Ovary (tissue), 9 donors: ENCODE results near the gene PHOX2A. TPM values are rescaled to one million over a fixed set of nuclear protein-coding genes. Genes with fewer than 3 reads are reported as not detected.

Experiments used
- DNase-seq, 5 donors: peaks; one replicate each; pipeline ENCODE4 v3.0.0-alpha.2; 2019 to 2020
- H3K27ac ChIP-seq, 2 donors: fragments of 200-600 bp; one replicate each; pipeline versions ENCODE4 v1.5.1 to v1.8.0; 2019 to 2022
- H3K27me3 ChIP-seq: fragments of 200-600 bp; one replicate; pipeline ENCODE4 v1.8.0; 2022
- H3K36me3 ChIP-seq: fragments of 200-600 bp; sonication (generic); one replicate; pipeline ENCODE4 v1.5.1; 2019
- H3K4me1 ChIP-seq: one replicate; pipeline ENCODE4 v1.8.1; 2013; ENCODE audit warnings: mild to moderate bottlenecking, moderate library complexity; ENCODE audit not compliant: insufficient read depth
- H3K4me3 ChIP-seq: fragments of 200-600 bp; sonication (generic); one replicate; pipeline ENCODE4 v1.5.1; 2017
- H3K9me3 ChIP-seq, 2 donors: fragments of 200-600 bp in 1 of 2; sonication (generic) in 1 of 2; one replicate each; pipeline versions ENCODE4 v1.5.1 to v1.8.1; 2013 to 2019; ENCODE audit warnings: mild to moderate bottlenecking in 1 of 2, moderate library complexity in 1 of 2
- CTCF ChIP-seq, 3 donors: fragments of 450-650 bp in 2 of 3; fragments of 200-600 bp in 1 of 3; IDR thresholded peaks; one replicate each; pipeline versions ENCODE4 v1.5.1 to v1.8.0; 2016 to 2022; ENCODE audit warnings: antibody characterized with exemption in 3 of 3, mild to moderate bottlenecking in 1 of 3
- EP300 ChIP-seq: sonication (generic); formaldehyde crosslinking; IDR thresholded peaks from one replicate; pipeline ENCODE4 v1.6.1; 2017; ENCODE audit warnings: antibody characterized with exemption
- POLR2A ChIP-seq: fragments of 450-650 bp; IDR thresholded peaks from one replicate; pipeline ENCODE4 v1.6.1; 2017; ENCODE audit warnings: antibody characterized with exemption, mild to moderate bottlenecking, moderate library complexity
- WGBS, 3 donors: extraction: QIAGEN DNeasy Blood & Tissue Kit in 1 of 3; methylation state at CpG; one replicate each; pipeline versions ENCODE4 v1.1.5 to v1.1.7; 2013 to 2017; 5-methylcytosine and 5-hydroxymethylcytosine counted together
- intact Hi-C, 4 donors: fragments of 100-400 bp; cut with DNase I; formaldehyde crosslinking; loops; one replicate each; pipeline versions ENCODE4 v1.11.0 to v1.15.1; 2022 to 2023
- polyA plus RNA-seq, 2 donors: library from polyadenylated mRNA; stranded (reverse); fragments of 200-250 nt in 1 of 2; fragments of 350-450 nt in 1 of 2; fragmentation: Illumina TruSeq in 1 of 2; extraction: RNeasy Lipid Tissue Mini Kit (QIAGEN cat#74804) in 1 of 2; gene quantifications; one replicate each; pipeline ENCODE4 v1.2.3, GENCODE V29; 2013 to 2014
- total RNA-seq, 7 donors: library from RNA; depleted of rRNA in 2 of 7; stranded (reverse); fragments of >200 nt in 2 of 7; fragmentation: NEBNext Ultra II Directional in 3 of 7; extraction: Animal tissue kit (Norgen Biotek cat#: 25700) in 3 of 7; gene quantifications; one replicate each; pipeline versions ENCODE4 v1.1.0 to v1.2.4, GENCODE V29; 2016 to 2023
- donor health status: DM: no; HTN: no; CAD: no; lungs with moderate emphysema.
- donor health status: DM: no; HTN: no; CAD: no.
- donor health status: Bipolar disorder and iron deficiency.
- donor health status: DM: yes; HTN: yes; CAD: no.
- donor health status: DM: no; HTN: no; CAD: no.
- donor health status: DM: yes; HTN: yes; CAD: no.

PHOX2A gene
- total and polyA plus RNA-seq, 9 donors, result not detected

DNA sequence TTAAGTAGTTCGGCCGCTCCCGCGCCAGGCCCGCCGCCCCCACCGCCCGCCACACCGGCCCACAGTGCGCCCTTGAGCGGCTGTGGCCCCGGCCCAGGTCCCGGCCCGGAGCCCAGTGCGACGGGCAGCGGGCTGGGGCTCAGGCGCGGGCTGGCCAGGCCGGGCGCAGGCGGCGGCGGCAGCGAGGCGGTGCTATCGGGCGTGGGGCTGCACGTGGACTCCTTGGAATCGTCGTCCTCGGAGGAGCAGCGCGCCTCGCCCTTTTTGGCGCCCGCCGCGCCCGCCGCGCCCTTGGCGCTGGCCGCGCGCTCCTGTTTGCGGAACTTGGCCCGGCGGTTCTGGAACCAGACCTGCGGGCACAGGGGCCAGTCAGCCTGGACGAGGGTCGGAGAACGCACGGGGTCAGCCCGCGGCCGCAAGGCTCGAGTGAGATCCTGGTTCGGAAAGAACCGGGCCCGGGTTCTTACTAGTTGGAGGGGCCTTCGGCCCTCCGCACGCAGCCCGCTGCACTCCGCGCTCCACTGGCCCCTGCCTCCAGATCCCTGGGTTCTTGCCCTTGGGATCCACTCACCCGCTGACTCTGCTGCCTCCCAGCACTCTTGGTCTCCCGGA lies 4.0 kb downstream of the PHOX2A start:
- H3K4me1 ChIP-seq, result peaks cover 11% of the 10 kb centered on the region
- WGBS, 3 donors, result 1 to 2% (median 1%) methylated on average over 25 to 69 of the region's 69 CpGs
- peak overlapping the region; percentile 25 for H3K4me3 ChIP-seq
- no peak overlapping the region for H3K27ac ChIP-seq
- no peak for TF ChIP-seq EP300
- peak in 1 of 3 donors; percentile 9 for TF ChIP-seq CTCF (IDR thresholded peaks at IDR 0.05)
- H3K9me3 ChIP-seq, result no peaks in the 10 kb centered on the region
- intact Hi-C loops, result loop anchor here in 1 of 4 donors (10.0 kb wide), 1 partner anchor 235 kb away; no protein-coding TSS in a partner anchor
- no peaks in the 10 kb centered on the region for H3K36me3 ChIP-seq
- H3K27me3 ChIP-seq, result peaks cover 12% of the 10 kb centered on the region
- DNase-seq, result peak in 4 of 5 donors; percentile 41 to 76 (median 68)

DNA sequence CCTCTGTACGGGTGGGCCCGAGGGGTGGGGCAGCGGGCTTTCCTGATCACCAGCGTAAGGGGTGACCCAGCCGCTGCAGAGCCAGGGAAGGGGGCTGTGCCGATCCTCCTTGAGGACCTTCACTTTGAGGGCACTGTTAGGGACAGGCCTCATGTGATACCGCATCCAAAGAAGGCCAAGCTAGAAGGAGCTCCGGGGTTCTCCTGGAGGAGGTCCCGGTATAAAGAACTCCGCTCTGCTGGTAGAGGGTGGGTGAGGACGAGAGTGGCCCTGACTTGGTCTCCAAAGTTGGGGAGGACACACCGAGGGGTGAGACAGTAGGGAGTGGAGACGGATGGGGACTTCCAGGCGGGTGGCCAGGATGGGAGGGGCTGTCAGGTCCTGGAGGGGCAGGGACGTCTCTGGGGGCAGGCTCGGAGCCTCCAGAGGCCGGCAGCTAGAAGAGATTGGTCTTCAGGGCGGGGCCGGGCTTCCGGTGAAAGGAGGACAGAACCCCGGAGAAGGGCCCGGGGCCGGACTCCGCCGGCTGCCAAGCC lies 4.6 kb downstream of the PHOX2A start:
- Histone ChIP-seq H3K4me3 (peak overlapping the region; percentile 25), H3K9me3 (no peaks in the 10 kb centered on the region), H3K36me3 (no peaks in the 10 kb centered on the region), H3K27ac (no peak overlapping the region), H3K27me3 (peaks cover 11% of the 10 kb centered on the region), H3K4me1 (peaks cover 11% of the 10 kb centered on the region)
- WGBS, 3 donors, result 7 to 10% (median 7%) methylated on average over 23 to 25 of the region's 25 CpGs
- intact Hi-C loops, result no loop called here
- peak in 2 of 5 donors; percentile 59 to 61 for DNase-seq
- no peak for TF ChIP-seq POLR2A
- TF ChIP-seq EP300, result no peak
- no peak for TF ChIP-seq CTCF (IDR thresholded peaks at IDR 0.05)

- TF ChIP-seq CTCF (IDR thresholded peaks at IDR 0.05) (no peak), POLR2A (no peak), EP300 (no peak)
- H3K4me1 ChIP-seq, result peaks cover 11% of the 10 kb centered on the region
- peaks cover 4% of the 10 kb centered on the region for H3K27me3 ChIP-seq
- no peaks in the 10 kb centered on the region for H3K36me3 ChIP-seq
- H3K9me3 ChIP-seq, result no peaks in the 10 kb centered on the region
- no peak overlapping the region for H3K4me3 ChIP-seq
- no peak overlapping the region for H3K27ac ChIP-seq
- WGBS, 3 donors, result 56 to 61% (median 59%) methylated on average over 28 of the region's 28 CpGs
- peak in 2 of 5 donors; percentile 31 to 32 for DNase-seq
- intact Hi-C loops, result no loop called here
These were observed 5.3 kb downstream of the PHOX2A start for GRCh38 chr11:72238492-72239312.

DNA sequence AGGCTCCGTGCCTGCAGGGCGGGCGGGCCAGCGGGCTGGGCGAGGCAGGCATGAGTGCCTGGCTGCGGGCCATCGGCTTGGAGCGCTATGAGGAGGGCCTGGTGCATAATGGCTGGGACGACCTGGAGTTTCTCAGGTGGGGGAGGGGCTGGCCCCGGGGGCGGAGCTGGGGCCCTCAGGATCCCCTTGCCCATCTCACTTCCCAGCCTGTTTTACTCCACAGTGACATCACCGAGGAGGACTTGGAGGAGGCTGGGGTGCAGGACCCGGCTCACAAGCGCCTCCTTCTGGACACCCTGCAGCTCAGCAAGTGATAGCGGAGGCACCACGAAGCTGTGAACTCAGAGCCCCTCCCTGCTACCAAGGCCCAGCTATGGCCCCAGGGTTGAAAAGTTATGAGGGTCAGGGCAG lies 5.9 kb downstream of the PHOX2A start:
- WGBS, 3 donors, result 55 to 60% (median 59%) methylated on average over 16 of the region's 16 CpGs
- Histone ChIP-seq H3K36me3 (no peaks in the 10 kb centered on the region), H3K27me3 (no peaks in the 10 kb centered on the region), H3K4me1 (peaks cover 11% of the 10 kb centered on the region), H3K27ac (no peak overlapping the region), H3K4me3 (no peak overlapping the region), H3K9me3 (no peaks in the 10 kb centered on the region)
- intact Hi-C loops, result no loop called here
- TF ChIP-seq CTCF (IDR thresholded peaks at IDR 0.05), result peak; percentile 25 to 35 (median 25)
- TF ChIP-seq EP300, result no peak
- peak in 4 of 5 donors; percentile 37 to 63 (median 58) for DNase-seq
